T-helper 1 cell treated with Interleukin-12 subunit alpha and Interleukin-12 subunit beta and Interleukin-4 antibody, amounts not matched to agents 30 ng/mL and 1 ng/mL, for 36 hours (primary cell): ENCODE data around the gene CTXN3. TPM values are rescaled to one million over a fixed set of nuclear protein-coding genes. Genes with fewer than 3 reads are reported as not detected.
"Not testable (repeated sequence)": the region's sequence is repeated elsewhere in the genome, so short reads cannot be mapped to it uniquely, and the experiment has no call there.

ENCODE experiments used
- intact Hi-C: fragments of 100-400 bp; cut with micrococcal nuclease; formaldehyde crosslinking; loops from one replicate; pipeline ENCODE4 v1.15.1; 2024
- total RNA-seq: library from RNA; stranded (reverse); gene quantifications from 2 replicates; pipeline ENCODE4 v1.2.3, GENCODE V29; 2022

CTXN3 gene
- total RNA-seq, 1 donor from 2014 or later, result not detected

- intact Hi-C loops, result no loop called here
Observed at GRCh38 chr5:127650649-127651048, 1.8 kb downstream of the CTXN3 start.

DNA sequence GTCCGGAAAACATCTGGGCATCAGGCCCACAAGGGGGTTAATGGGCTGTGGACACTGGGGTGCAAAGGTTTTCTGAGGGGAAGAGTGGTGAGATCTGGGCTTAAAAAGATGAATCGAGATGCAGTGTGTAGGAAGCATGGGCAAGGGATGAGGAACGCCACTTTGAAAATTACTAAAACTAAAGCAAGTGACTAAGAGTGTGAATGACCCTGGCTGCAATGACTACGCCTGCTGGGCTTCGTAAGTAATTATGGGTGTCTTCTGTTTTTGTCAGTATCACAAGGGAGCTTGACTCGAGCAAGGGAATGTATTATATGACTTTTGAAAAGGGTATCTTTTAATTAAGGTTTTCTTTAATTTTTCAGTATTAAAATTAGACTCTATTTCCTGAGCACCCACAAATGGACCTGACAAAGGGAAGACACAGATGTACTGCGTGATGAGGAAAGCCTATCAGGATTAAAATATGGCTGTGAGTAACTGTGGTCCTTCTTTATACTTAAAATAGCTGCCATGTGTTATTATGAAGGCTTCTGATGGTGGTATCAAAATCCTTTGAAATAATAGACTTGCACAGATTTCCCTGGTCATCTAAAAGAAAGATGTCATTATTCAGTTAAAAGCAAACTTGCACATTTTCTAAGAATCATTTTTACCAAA is 4.2 kb downstream of the CTXN3 start:
- intact Hi-C loops, result no loop called here

- intact Hi-C loops, result no loop called here
Observed at GRCh38 chr5:127656825-127657224, 7.9 kb downstream of the CTXN3 start.

DNA sequence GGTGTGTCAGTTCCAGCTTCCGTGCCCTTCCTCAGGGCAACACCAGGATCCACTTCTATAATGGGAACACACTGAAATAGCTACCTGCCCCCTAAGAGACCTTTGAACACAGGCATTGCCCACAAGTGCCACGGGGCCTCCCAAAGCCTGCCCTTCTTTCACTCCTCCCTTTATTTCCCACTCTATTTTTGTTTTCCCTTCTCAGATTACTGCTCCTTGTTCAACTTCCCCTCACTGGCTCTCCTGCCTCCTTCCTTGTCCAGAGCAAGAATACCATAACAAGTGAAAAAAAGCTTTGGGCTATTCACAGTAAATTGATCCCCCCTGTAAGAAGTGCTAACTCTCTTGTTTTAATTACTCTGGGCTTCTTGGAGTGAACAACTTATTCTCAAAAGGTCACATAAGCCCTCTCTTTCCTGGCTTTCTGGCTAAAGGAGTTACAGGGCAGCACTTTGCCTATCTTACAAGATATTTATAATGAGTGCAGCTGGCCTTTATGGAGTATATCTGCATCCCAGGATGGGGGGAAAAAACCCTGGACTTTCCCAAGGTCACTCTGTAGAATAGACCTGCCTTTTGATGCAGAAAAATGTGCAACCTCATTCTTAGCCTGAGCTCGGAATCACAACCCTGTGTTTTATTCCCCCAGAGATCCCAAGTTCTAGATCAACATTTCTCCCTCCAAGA is 11.3 kb downstream of the CTXN3 start:
- intact Hi-C loops, result no loop called here

DNA sequence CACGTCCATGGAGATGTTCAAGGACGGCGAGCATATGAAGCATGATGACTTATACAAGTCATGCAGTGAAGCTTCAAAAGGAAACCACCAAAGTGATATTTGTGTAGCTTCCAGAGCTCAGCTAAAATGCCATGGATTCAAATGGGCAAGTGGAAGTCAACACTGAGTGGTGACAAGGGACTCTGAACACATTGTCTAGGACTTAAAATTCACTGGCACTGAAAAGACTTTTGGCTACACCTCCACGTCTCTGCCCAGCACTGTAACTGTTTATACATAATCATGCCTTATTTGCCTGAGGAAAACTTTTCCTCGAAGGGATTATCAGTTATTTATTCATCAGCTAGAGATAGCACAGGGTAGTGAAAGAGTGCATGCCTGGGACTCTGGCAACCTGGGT is 15.2 kb downstream of the CTXN3 start:
- intact Hi-C loops, result no loop called here

DNA sequence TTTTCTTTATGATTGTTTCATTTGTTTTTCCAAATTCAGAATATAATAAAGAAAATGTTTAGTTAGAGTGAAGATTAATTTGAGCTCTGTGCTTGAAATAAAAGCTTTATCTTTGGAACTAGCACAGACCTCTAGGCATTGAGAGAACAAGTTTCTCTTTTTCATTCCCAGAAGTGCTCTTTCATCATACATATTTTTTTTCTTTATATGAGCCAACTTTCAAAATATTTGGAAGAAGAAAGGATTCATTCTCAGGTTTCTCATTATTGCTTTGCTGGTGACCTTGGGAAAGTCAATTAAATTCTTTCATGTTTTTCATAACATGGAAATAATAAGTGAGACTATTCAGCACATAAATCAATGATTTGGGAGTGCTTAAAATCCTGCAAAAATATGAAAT is 16.8 kb downstream of the CTXN3 start:
- intact Hi-C loops, result no loop called here

- intact Hi-C loops, result no loop called here
Observed at GRCh38 chr5:127666043-127666716, 17.3 kb downstream of the CTXN3 start.

- intact Hi-C loops, result no loop called here
Observed at GRCh38 chr5:127667926-127668325, 19.0 kb downstream of the CTXN3 start.

- intact Hi-C loops, result no loop called here
Observed at GRCh38 chr5:127671218-127671617, 22.3 kb downstream of the CTXN3 start.

- intact Hi-C loops, result no loop called here
Observed at GRCh38 chr5:127673117-127673800, 24.4 kb downstream of the CTXN3 start.

- intact Hi-C loops, result not testable (repeated sequence)
Observed at GRCh38 chr5:127676951-127677350, 28.1 kb downstream of the CTXN3 start.

GRCh38 chr5:127679691-127680330 is 30.9 kb downstream of the CTXN3 start:
- intact Hi-C loops, result not testable (repeated sequence)

DNA sequence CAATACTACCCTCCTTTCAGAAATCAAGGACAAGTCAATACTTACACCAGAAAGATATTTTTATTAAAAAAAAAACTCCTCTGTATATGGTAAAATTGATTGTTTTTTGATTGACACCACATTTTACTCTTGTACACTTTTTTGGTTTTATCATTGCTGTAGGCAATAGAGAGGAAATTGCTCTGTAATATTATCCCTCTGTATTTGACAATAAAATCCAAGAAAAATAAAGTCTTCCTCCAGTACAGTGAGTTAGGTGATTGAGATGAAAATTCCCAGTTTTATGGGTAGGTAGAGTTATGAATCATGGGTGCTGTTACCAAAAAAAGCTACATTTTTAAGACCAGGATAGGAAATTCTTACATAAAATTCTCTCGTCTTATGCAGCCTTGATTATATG is 31.7 kb downstream of the CTXN3 start:
- intact Hi-C loops, result no loop called here

GRCh38 chr5:127683008-127683407 is 34.1 kb downstream of the CTXN3 start:
- intact Hi-C loops, result no loop called here

GRCh38 chr5:127684726-127685467 is 36.0 kb downstream of the CTXN3 start:
- intact Hi-C loops, result no loop called here

DNA sequence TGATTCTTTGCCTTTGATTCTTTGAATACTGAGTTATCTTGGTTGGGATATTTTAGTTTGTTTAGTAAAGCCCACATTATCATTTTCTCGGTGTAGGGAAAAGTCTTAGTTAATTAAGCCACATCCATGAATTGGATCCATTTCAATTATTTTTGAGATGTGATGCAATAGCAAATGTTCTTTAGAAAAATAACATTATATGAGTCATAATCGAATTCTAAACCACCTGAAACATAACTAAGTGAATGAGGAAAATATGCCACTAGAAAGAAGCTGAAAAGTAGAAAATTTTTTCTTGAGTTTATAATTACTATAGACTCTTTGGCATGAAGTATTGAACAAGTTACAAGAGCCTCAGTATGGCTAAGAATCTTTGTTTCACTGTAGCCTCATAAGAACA is 36.8 kb downstream of the CTXN3 start:
- intact Hi-C loops, result no loop called here

DNA sequence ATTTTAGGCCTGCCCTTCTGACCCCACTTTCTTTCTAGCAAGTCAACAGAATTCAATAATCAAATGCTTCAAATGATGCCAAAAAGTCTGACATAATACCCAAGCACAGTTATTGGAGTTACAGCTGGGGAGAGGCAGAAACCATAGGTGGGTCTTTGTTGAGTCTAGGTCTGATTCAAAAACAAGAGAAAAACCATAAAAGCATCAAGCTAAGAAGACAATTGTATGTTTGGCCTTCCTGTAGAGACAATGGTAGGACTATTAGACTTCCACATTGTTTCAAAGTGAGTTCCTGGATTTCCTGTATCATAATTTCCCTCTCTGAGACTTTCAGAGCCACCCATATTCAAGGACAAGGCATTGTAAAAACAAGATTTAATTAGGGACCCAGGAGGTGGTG is 37.5 kb downstream of the CTXN3 start:
- intact Hi-C loops, result no loop called here

GRCh38 chr5:127694518-127695171 is 45.8 kb downstream of the CTXN3 start:
- intact Hi-C loops, result no loop called here

DNA sequence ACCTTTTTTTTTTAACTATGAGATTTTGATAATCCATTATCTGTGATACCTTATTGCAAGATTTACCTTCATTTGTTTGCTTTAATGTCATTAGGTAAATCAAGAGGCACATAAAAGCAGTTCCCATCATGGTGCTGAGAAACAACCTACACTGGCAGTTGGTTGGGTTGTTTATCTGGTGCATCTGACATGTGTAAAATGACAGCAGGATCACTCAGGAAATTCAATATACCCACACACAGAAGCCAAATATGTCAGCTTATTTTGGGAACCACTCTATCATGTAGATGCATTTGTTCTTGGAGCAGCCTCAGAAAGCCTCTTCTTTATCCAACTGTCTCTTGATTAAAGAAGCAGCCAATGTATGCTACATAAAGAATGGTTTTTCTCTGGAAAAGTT is 46.5 kb downstream of the CTXN3 start:
- intact Hi-C loops, result no loop called here

- intact Hi-C loops, result no loop called here
Observed at GRCh38 chr5:127696683-127697082, 47.8 kb downstream of the CTXN3 start.
